GM18951 (cell line): ENCODE results near the gene ZFP91.

ENCODE experiments used
- POLR2A ChIP-seq: IDR thresholded peaks from 4 replicates; pipeline ENCODE4 v1.6.1; 2011; ENCODE audit warnings: mild to moderate bottlenecking; ENCODE audit not compliant: insufficient read length, insufficient read depth; ENCODE audit errors: extremely low read depth
- in situ Hi-C: fragments of 300-500 bp; cut with MboI; formaldehyde crosslinking; loops from one replicate; pipeline ENCODE4 v1.12.0; 2022; ENCODE audit warnings: low sequenced_read_pairs, mixed read lengths, inconsistent platforms; ENCODE audit not compliant: unreplicated experiment

The ZFP91 gene

DNA sequence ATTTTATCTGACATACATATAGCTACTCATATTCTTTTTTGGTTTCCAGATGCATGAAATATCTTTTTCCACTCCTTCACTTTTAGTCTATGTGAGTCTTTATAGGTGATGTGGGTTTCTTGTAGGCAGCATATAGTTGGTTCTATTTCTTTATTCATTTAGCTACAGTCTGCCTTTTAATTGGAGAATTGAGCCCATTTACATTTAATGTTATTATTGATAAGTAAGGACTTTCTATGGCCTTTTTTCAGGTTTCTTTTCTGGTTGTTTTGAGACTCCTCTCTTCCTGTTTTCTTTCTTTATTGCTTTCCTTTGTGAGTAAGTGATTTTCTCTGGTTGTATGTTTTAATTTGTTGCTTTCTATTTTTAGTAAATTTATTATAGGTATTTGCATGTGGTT lies 70.8 kb downstream of the ZFP91 start:
- in situ Hi-C loops = no loop called here
- TF ChIP-seq POLR2A = no peak

- in situ Hi-C loops = no loop called here
These were observed 71.6 kb downstream of the ZFP91 start for GRCh38 chr11:58650496-58650895.

GRCh38 chr11:58652726-58653280 lies 73.9 kb downstream of the ZFP91 start:
- no peak for TF ChIP-seq POLR2A
- in situ Hi-C loops = no loop called here

More at GRCh38 chr11:58650496-58650895, 71.6 kb downstream of the ZFP91 start:
- no peak for TF ChIP-seq POLR2A

DNA sequence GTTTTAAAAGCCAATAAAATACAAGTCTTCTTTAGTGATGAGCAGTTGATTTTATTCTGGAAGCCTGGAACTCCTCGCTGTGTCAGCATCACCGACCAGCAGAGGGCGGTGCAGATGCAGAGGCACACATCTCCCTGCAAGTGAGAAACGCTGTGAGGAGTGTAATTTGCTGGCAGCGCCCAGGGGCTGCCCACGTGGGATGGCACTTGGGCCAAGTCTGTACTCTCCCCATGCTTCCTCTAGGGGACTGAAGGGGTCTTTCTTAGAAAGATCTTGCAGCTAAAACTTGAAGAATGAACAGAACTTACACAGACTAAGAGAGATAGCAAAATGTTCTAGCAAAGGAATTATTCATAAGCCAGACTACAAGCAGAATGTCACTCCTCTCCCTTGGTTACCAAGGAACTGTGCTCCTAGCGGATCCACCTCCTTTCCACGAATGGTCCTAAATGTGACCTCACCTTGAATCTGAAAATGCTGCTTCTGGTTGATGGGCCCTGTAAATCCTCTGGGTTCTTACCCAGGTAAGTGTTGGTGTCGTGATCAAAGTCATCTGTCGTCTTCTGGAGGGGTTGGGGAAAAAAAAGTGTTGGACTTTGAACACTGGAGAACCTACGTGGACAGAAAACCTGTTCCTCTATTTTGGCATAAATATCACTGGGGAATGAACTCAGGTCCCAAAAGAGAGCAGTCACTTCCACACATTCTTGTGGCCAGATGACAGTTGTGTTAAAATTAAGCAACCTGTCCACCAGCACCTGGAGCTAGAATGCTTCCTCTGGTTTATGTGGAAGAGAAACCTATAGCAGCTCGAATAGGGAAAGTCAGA lies 75.4 kb downstream of the ZFP91 start:
- TF ChIP-seq POLR2A = no peak
- in situ Hi-C loops = no loop called here

DNA sequence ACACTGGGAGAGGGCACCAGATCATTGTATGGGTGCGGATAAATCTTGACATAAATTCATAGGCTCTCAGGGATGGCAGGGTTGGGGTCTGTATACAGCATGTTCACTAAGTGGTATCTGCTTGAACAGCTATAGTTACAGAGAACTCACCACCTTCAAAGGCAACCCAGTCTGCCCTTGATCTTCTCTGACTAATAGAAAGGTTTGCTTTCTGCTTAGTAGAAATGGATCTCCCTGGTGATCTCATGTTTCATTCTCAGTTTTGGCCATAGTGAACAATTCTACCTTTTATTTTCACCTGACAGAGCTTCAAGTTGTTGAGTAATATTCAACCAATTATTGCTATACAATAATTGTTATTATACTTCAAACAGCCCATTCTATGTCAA lies 76.0 kb downstream of the ZFP91 start:
- TF ChIP-seq POLR2A = no peak
- in situ Hi-C loops = no loop called here

DNA sequence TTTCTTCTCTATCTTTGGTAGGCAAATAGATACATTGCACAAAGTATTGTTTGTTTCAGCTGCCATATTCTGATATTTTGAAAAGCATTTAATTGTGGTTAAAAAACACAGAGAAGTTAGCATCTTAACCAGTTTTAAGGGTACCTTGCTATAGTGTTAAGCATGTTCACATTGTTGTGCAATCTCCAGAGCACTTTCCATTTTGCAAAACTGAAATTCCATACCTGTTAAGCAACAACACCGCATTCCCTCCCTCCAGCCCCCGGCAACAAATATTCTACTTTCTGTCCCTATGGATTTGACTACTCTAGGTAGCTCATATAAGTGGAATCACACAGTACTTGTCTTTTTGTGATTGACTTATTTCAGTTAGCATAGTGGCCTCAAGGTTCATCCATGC lies 77.5 kb downstream of the ZFP91 start:
- no peak for TF ChIP-seq POLR2A
- in situ Hi-C loops = no loop called here

GRCh38 chr11:58658623-58659022 lies 79.8 kb downstream of the ZFP91 start:
- in situ Hi-C loops = no loop called here
- TF ChIP-seq POLR2A = no peak

GRCh38 chr11:58659404-58659803 lies 80.5 kb downstream of the ZFP91 start:
- in situ Hi-C loops = no loop called here
- TF ChIP-seq POLR2A = no peak

DNA sequence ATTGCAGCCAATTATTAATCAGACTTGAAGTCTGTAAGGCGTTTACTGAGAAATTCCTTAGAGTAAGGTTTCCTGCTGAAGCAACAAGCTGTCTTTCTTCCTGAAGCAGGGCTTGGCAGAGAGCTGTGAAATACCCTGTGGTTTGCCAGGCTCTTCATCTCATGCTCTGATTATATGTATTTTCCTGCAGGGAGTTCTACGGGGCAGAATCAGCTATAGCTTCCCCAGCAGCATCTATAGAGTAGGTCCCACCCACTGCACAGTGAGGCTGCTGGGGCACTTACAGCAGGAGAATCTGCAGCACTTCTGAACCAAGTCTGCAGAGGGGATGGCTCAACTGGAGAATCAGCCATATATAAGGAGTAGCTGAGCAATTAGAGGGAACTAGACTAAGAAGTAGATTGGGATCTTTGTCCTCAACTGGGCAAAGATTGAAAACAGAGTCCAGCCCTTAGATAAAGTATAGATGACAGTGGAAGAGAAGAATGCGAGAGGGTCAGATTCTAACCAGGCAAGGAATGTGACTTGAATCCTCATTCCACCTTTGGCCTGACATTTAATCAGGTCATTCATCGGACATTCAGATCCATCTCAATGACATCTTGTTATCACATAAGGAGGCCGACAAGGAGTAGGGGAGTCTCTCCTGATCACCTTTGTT lies 81.2 kb downstream of the ZFP91 start:
- TF ChIP-seq POLR2A = no peak

More for the DNA sequence above, 81.2 kb downstream of the ZFP91 start:
- in situ Hi-C loops = no loop called here
